AG04449 (cell line): ENCODE data around the gene ZNF503.

Source experiments
- CTCF ChIA-PET: fragments of 350-600 bp; formaldehyde crosslinking; extraction: SDS; loops from one replicate; lab custom pipeline; 2021; ENCODE audit warnings: antibody characterized with exemption; lab: Yijun Ruan, JAX
- POLR2A ChIA-PET: fragments of 400-600, 350-600 bp; formaldehyde crosslinking; extraction: SDS; loops from one replicate; lab custom pipeline; 2020; ENCODE audit warnings: antibody characterized with exemption, inconsistent platforms; lab: Yijun Ruan, JAX
- DNase-seq: peaks from one replicate; pipeline ENCODE4 v3.0.0-alpha.2; 2010; ENCODE audit warnings: low read depth, low spot score
- H3K4me3 ChIP-seq: 2 replicates; pipeline ENCODE4 v1.5.1; 2011; ENCODE audit warnings: low read depth, mild to moderate bottlenecking, control low read depth, low read length
- CTCF ChIP-seq: IDR thresholded peaks from one replicate; pipeline ENCODE4 v1.5.1; 2011; ENCODE audit warnings: mild to moderate bottlenecking, moderate library complexity, low read length, control low read depth, inconsistent platforms; ENCODE audit not compliant: insufficient read depth; ENCODE audit errors: missing control alignments

ZNF503 gene

GRCh38 chr10:75392744-75393143 lies 8.8 kb downstream of the ZNF503 start:
- no peak for TF ChIP-seq CTCF
- DNase-seq = no peak
- ChIA-PET CTCF (interaction anchor here (5.0 kb wide), 1 partner anchor 9 kb away, joined by 57 read pairs; no protein-coding TSS in a partner anchor), POLR2A (no interaction called here)
- H3K4me3 ChIP-seq = no peak overlapping the region

DNA sequence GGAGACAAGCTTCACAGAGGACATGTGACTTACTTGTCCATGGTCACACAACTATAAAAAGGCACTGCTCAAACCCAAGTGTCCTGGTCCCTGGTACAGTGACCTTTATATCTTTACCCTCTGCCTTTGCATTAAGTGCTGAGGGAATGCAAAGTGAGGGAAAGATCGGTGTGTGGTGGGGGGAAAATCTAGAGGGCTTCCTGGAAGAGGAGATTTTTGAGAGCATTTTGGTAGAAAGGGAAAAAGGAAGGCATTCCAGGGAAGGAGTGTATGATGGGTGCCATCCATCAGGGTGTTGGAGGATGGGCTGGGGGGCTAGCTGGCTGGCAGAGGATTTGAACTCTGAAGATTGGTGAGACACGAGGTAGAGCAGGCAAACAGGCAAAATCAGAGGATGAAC lies 9.3 kb downstream of the ZNF503 start:
- TF ChIP-seq CTCF = no peak
- POLR2A ChIA-PET = no interaction called here
- CTCF ChIA-PET = interaction anchor here (5.0 kb wide), 1 partner anchor 8 kb away, joined by 57 read pairs; no protein-coding TSS in a partner anchor
- no peak for DNase-seq
- H3K4me3 ChIP-seq = no peak overlapping the region

DNA sequence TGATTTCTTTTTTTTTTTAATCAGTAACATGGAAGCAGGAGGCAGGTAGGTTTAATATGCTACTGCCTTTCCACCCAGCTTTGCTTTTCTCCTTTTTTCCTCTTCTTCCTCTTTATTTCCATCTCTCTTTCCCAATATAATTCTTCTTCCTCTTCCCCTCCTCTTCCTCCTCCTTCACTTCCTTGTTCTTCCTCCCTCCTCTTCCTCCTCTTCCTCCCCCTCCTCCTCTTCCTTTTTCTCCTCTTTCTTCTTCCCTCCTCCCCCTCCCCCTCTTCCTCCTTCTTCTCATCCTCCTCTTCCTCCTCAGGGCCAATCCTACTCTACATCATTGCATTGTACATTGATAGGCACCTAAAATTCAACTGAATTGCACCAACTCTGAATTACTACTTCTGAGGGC lies 11.4 kb downstream of the ZNF503 start:
- no peak overlapping the region for H3K4me3 ChIP-seq
- ChIA-PET CTCF (no interaction called here), POLR2A (no interaction called here)
- DNase-seq = no peak
- no peak for TF ChIP-seq CTCF

- CTCF ChIA-PET = interaction anchor here (8.0 kb wide), 1 partner anchor 7 kb away, joined by 57 read pairs; no protein-coding TSS in a partner anchor
Observed at GRCh38 chr10:75388082-75388481, 13.5 kb downstream of the ZNF503 start.

DNA sequence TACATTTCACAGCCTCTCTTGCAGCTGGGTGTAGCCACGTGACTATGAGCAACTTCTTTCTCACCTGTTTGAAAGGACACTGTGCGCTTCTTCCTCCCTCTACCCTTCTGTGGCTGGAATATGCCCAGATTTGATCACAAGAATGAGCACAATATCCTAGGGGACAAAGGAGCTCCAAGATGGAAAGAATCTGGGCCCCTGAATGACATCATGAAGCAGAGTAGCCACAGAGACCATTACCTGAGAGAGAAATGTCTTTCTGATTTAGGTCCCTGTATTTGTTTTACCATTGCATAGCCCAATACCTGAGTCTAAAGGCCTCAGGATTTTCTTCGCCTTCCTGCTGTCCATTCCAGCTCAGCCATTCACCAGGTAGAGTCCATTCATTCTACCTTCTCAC lies 15.4 kb downstream of the ZNF503 start:
- no peak overlapping the region for H3K4me3 ChIP-seq
- DNase-seq = no peak
- POLR2A ChIA-PET = no interaction called here
- CTCF ChIA-PET = interaction anchor here (8.0 kb wide), 1 partner anchor 9 kb away, joined by 57 read pairs; no protein-coding TSS in a partner anchor
- no peak for TF ChIP-seq CTCF

More at GRCh38 chr10:75388082-75388481, 13.5 kb downstream of the ZNF503 start:
- TF ChIP-seq CTCF = no peak
- POLR2A ChIA-PET = no interaction called here
- no peak overlapping the region for H3K4me3 ChIP-seq
- DNase-seq = no peak

GRCh38 chr10:75379817-75380216 lies 21.7 kb downstream of the ZNF503 start:
- CTCF ChIA-PET = interaction anchor here (3.9 kb wide), 1 partner anchor 16 kb away, joined by 21 read pairs; no protein-coding TSS in a partner anchor
- no peak for TF ChIP-seq CTCF
- no peak overlapping the region for H3K4me3 ChIP-seq
- no peak for DNase-seq
- POLR2A ChIA-PET = no interaction called here
